Panc1 (cell line): ENCODE results near the gene ATP5ME.

Experiments used
- POLR2AphosphoS5 ChIP-seq: IDR thresholded peaks from 2 replicates; pipeline ENCODE4 v1.6.1; 2012; ENCODE audit warnings: mild to moderate bottlenecking, low read depth, low read length, moderate library complexity
- TCF7L2 ChIP-seq: IDR thresholded peaks from 2 replicates; pipeline ENCODE4 v1.6.1; 2011; ENCODE audit warnings: mild to moderate bottlenecking, low read depth, low read length, inconsistent platforms
- TF ChIP-seq, protein P1 (sequence below): fragments of 450-650 bp; IDR thresholded peaks from 2 replicates; pipeline ENCODE4 v1.5.1; 2017; ENCODE audit warnings: mild to moderate bottlenecking
- TF ChIP-seq, protein P2 (sequence below), 2 experiments: IDR thresholded peaks; 2 replicates each; pipeline ENCODE4 v1.6.1; 2011 to 2012; ENCODE audit warnings: low read depth in 2 of 2, control low read depth in 1 of 2, low read length in 1 of 2, mild to moderate bottlenecking in 1 of 2, moderate library complexity in 1 of 2; ENCODE audit not compliant: insufficient read depth in 1 of 2

DNA sequence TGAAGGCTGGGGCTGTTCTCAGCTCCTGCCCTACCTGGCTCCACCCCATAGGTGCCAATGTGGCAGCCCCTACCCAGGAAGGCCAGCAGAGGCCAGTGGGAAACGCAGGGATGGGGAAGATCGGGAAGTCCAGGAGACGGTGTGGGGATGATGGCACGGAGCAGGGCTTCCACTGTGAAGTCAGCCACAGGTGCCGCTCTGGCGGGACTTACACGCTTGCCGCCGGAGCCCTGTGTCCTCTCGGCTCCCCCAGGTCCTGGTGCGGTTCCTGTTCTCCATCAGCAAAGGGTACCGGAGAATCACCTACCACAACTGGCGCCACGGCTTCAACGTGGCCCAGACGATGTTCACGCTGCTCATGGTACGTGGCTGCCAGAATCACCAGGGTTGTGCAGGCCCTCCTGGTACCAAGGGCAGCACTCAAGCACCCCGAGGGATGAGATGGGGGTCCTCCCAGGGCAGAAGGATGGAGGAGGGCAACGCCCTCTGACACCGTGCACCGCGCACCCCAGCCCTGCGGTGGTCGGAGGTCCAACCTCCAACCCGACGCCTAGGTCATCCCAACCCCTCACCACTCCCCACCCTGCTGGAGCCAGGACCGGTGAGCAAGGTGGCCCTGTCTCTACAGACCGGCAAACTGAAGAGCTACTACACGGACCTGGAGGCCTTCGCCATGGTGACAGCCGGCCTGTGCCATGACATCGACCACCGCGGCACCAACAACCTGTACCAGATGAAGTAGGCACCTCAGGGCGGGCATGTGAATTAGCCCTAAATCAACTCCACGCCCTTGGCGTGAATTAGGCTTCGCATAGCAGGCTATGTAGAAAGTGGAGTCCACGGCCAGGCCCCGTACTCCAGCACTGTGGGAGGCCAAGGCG is 12.0 kb downstream of the ATP5ME start:
- TF ChIP-seq, protein P1, sequence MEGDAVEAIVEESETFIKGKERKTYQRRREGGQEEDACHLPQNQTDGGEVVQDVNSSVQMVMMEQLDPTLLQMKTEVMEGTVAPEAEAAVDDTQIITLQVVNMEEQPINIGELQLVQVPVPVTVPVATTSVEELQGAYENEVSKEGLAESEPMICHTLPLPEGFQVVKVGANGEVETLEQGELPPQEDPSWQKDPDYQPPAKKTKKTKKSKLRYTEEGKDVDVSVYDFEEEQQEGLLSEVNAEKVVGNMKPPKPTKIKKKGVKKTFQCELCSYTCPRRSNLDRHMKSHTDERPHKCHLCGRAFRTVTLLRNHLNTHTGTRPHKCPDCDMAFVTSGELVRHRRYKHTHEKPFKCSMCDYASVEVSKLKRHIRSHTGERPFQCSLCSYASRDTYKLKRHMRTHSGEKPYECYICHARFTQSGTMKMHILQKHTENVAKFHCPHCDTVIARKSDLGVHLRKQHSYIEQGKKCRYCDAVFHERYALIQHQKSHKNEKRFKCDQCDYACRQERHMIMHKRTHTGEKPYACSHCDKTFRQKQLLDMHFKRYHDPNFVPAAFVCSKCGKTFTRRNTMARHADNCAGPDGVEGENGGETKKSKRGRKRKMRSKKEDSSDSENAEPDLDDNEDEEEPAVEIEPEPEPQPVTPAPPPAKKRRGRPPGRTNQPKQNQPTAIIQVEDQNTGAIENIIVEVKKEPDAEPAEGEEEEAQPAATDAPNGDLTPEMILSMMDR = no peak
- TF ChIP-seq POLR2AphosphoS5 = no peak
- TF ChIP-seq, protein P2, sequence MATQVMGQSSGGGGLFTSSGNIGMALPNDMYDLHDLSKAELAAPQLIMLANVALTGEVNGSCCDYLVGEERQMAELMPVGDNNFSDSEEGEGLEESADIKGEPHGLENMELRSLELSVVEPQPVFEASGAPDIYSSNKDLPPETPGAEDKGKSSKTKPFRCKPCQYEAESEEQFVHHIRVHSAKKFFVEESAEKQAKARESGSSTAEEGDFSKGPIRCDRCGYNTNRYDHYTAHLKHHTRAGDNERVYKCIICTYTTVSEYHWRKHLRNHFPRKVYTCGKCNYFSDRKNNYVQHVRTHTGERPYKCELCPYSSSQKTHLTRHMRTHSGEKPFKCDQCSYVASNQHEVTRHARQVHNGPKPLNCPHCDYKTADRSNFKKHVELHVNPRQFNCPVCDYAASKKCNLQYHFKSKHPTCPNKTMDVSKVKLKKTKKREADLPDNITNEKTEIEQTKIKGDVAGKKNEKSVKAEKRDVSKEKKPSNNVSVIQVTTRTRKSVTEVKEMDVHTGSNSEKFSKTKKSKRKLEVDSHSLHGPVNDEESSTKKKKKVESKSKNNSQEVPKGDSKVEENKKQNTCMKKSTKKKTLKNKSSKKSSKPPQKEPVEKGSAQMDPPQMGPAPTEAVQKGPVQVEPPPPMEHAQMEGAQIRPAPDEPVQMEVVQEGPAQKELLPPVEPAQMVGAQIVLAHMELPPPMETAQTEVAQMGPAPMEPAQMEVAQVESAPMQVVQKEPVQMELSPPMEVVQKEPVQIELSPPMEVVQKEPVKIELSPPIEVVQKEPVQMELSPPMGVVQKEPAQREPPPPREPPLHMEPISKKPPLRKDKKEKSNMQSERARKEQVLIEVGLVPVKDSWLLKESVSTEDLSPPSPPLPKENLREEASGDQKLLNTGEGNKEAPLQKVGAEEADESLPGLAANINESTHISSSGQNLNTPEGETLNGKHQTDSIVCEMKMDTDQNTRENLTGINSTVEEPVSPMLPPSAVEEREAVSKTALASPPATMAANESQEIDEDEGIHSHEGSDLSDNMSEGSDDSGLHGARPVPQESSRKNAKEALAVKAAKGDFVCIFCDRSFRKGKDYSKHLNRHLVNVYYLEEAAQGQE (IDR thresholded peaks at IDR 0.05; ENCODE audit: insufficient read depth in 1 of 2, low read depth in 2 of 2, low read length in 1 of 2) = no peak
- TF ChIP-seq TCF7L2 = no peak
